B cell (primary cell): ENCODE results near the gene SCYL3.

Experiments
- CTCF ChIP-seq: fragments of 200-600 bp; IDR thresholded peaks from one replicate; pipeline ENCODE4 v1.8.0; 2022; ENCODE audit warnings: antibody characterized with exemption, mild to moderate bottlenecking
- EZH2 ChIP-seq: IDR thresholded peaks from 2 replicates; pipeline ENCODE4 v1.6.1; 2012; ENCODE audit warnings: borderline replicate concordance, low read depth, mild to moderate bottlenecking, moderate library complexity, low read length; ENCODE audit not compliant: insufficient read depth, poor library complexity, severe bottlenecking

- TF ChIP-seq CTCF, result no peak
- TF ChIP-seq EZH2, result no peak
Observed at GRCh38 chr1:169833179-169833901, 60.4 kb downstream of the SCYL3 start.
